Bronchial epithelial cell (primary cell): ENCODE data around the gene AFF1. TPM values are rescaled to one million over a fixed set of nuclear protein-coding genes. Genes with fewer than 3 reads are reported as not detected.

ENCODE experiments used
- DNase-seq: peaks from one replicate; pipeline ENCODE4 v3.0.0-alpha.2; 2010; ENCODE audit warnings: low read depth
- FAIRE-seq: peaks from 2 replicates; lab custom pipeline; 2011; peaks lifted over from hg19 to GRCh38; lab: Jason Lieb, UNC
- H3K27me3 ChIP-seq: 2 replicates; pipeline ENCODE4 v1.5.1; 2011; ENCODE audit warnings: low read length; ENCODE audit not compliant: control insufficient read depth, insufficient read depth
- H3K36me3 ChIP-seq: 2 replicates; pipeline ENCODE4 v1.5.1; 2011; ENCODE audit warnings: low read length; ENCODE audit not compliant: control insufficient read depth, insufficient read depth
- H3K4me3 ChIP-seq: 2 replicates; pipeline ENCODE4 v1.5.1; 2011; ENCODE audit warnings: mild to moderate bottlenecking, low read depth, low read length, control low read depth
- CTCF ChIP-seq: IDR thresholded peaks from 2 replicates; pipeline ENCODE4 v1.5.1; 2011; ENCODE audit warnings: mild to moderate bottlenecking, moderate library complexity, low read length, control low read depth, inconsistent platforms; ENCODE audit not compliant: insufficient read depth, severe bottlenecking
- total RNA-seq: library from RNA; depleted of rRNA; stranded (reverse); fragments of >200 nt; gene quantifications from 2 replicates; pipeline ENCODE4 v1.2.1, GENCODE V29; 2014

The AFF1 gene
- total RNA-seq, 1 donor from 2014 or later: 9.2 TPM

- TF ChIP-seq CTCF: no peak
- H3K4me3 ChIP-seq: no peak overlapping the region
- no peak for DNase-seq
- no peaks in the 10 kb centered on the region for H3K27me3 ChIP-seq
- FAIRE-seq: no peak
- no peaks in the 10 kb centered on the region for H3K36me3 ChIP-seq
Measured at GRCh38 chr4:86961116-86961515, 26.3 kb downstream of the AFF1 start.

GRCh38 chr4:86961605-86962295, 26.9 kb downstream of the AFF1 start:
- TF ChIP-seq CTCF: no peak
- Histone ChIP-seq H3K36me3 (no peaks in the 10 kb centered on the region), H3K4me3 (no peak overlapping the region), H3K27me3 (no peaks in the 10 kb centered on the region)
- FAIRE-seq (no peak), DNase-seq (no peak)

- Histone ChIP-seq H3K4me3 (no peak overlapping the region), H3K27me3 (no peaks in the 10 kb centered on the region), H3K36me3 (no peaks in the 10 kb centered on the region)
- DNase-seq (peak; percentile 82), FAIRE-seq (no peak)
- no peak for TF ChIP-seq CTCF
Measured at GRCh38 chr4:86963697-86964096, 28.9 kb downstream of the AFF1 start.

- Histone ChIP-seq H3K36me3 (no peaks in the 10 kb centered on the region), H3K4me3 (no peak overlapping the region), H3K27me3 (no peaks in the 10 kb centered on the region)
- FAIRE-seq (no peak), DNase-seq (no peak)
- TF ChIP-seq CTCF: no peak
Measured at GRCh38 chr4:86965019-86965976, 30.5 kb downstream of the AFF1 start.

- DNase-seq (no peak), FAIRE-seq (no peak)
- no peak overlapping the region for H3K4me3 ChIP-seq
- H3K27me3 ChIP-seq: no peaks in the 10 kb centered on the region
- TF ChIP-seq CTCF: no peak
- H3K36me3 ChIP-seq: no peaks in the 10 kb centered on the region
Measured at GRCh38 chr4:86967073-86967472, 32.3 kb downstream of the AFF1 start.
